Tibial artery (tissue), 4 donors: ENCODE results near the gene LRRFIP1.

Experiments
- DNase-seq, 2 donors: peaks; one replicate each; pipeline ENCODE4 v3.0.0-alpha.2; 2019
- H3K27ac ChIP-seq, 2 donors: fragments of 200-600 bp; sonication (generic) in 1 of 2; 1 replicate in 1 of 2; 2 replicates in 1 of 2; pipeline ENCODE4 v1.5.1; 2018 to 2019; ENCODE audit warnings: mild to moderate bottlenecking in 1 of 2
- H3K27me3 ChIP-seq, 2 donors: fragments of 200-600 bp; sonication (generic) in 1 of 2; one replicate each; pipeline versions ENCODE4 v1.5.1 to v1.6.0; 2016 to 2019
- H3K36me3 ChIP-seq, 3 donors: fragments of 200-600 bp; sonication (generic) in 2 of 3; one replicate each; pipeline ENCODE4 v1.5.1; 2016 to 2019; ENCODE audit warnings: mild to moderate bottlenecking in 2 of 3
- H3K4me1 ChIP-seq, 4 donors: fragments of 200-600 bp; sonication (generic) in 2 of 4; 1 replicate in 3 of 4; 2 replicates in 1 of 4; pipeline ENCODE4 v1.5.1; 2016 to 2019
- H3K4me3 ChIP-seq, 2 donors: fragments of 200-600 bp; sonication (generic) in 1 of 2; 1 replicate in 1 of 2; 2 replicates in 1 of 2; pipeline ENCODE4 v1.5.1; 2018 to 2019; ENCODE audit warnings: mild to moderate bottlenecking in 2 of 2
- H3K9me3 ChIP-seq, 3 donors: fragments of 200-600 bp; sonication (generic) in 1 of 3; one replicate each; pipeline ENCODE4 v1.5.1; 2016 to 2019
- intact Hi-C: fragments of 100-400 bp; cut with DNase I; formaldehyde crosslinking; loops from one replicate; pipeline ENCODE4 v1.15.0; 2023; ENCODE audit warnings: low total_unique reads
- TF ChIP-seq, protein P1 (sequence below), 2 experiments: fragments of 200-600 bp in 1 of 2; fragments of 450-650 bp in 1 of 2; IDR thresholded peaks; one replicate each; pipeline ENCODE4 v1.5.1; 2017 to 2019; ENCODE audit warnings: antibody characterized with exemption in 2 of 2, mild to moderate bottlenecking in 1 of 2, moderate library complexity in 1 of 2

LRRFIP1 gene

GRCh38 chr2:237708491-237708890, 81.1 kb downstream of the LRRFIP1 start:
- TF ChIP-seq, protein P1, sequence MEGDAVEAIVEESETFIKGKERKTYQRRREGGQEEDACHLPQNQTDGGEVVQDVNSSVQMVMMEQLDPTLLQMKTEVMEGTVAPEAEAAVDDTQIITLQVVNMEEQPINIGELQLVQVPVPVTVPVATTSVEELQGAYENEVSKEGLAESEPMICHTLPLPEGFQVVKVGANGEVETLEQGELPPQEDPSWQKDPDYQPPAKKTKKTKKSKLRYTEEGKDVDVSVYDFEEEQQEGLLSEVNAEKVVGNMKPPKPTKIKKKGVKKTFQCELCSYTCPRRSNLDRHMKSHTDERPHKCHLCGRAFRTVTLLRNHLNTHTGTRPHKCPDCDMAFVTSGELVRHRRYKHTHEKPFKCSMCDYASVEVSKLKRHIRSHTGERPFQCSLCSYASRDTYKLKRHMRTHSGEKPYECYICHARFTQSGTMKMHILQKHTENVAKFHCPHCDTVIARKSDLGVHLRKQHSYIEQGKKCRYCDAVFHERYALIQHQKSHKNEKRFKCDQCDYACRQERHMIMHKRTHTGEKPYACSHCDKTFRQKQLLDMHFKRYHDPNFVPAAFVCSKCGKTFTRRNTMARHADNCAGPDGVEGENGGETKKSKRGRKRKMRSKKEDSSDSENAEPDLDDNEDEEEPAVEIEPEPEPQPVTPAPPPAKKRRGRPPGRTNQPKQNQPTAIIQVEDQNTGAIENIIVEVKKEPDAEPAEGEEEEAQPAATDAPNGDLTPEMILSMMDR (IDR thresholded peaks at IDR 0.05): no peak
- Histone ChIP-seq H3K27me3 (no peaks in the 10 kb centered on the region), H3K9me3 (no peaks in the 10 kb centered on the region), H3K4me1 (peaks cover 0 to 71% (median 47%) of the 10 kb centered on the region in 4 donors), H3K27ac (peak overlapping the region; percentile 97 to 99), H3K36me3 (peaks cover 27 to 33% (median 27%) of the 10 kb centered on the region in 3 donors), H3K4me3 (no peak overlapping the region)
- DNase-seq: peak in 1 of 2 donors; percentile 62
- intact Hi-C loops: loop anchor here (10.0 kb wide), 1 partner anchor 186 kb away; no protein-coding TSS in a partner anchor

GRCh38 chr2:237708961-237709360, 81.6 kb downstream of the LRRFIP1 start:
- intact Hi-C loops: loop anchor here (10.0 kb wide), 1 partner anchor 186 kb away; no protein-coding TSS in a partner anchor
- peaks cover 0 to 68% (median 43%) of the 10 kb centered on the region in 4 donors for H3K4me1 ChIP-seq
- no peak overlapping the region for H3K4me3 ChIP-seq
- peaks cover 27 to 33% (median 27%) of the 10 kb centered on the region in 3 donors for H3K36me3 ChIP-seq
- TF ChIP-seq, protein P1 (IDR thresholded peaks at IDR 0.05): no peak
- no peaks in the 10 kb centered on the region for H3K9me3 ChIP-seq
- H3K27ac ChIP-seq: peak overlapping the region; percentile 97 to 99
- H3K27me3 ChIP-seq: no peaks in the 10 kb centered on the region
- no peak for DNase-seq

DNA sequence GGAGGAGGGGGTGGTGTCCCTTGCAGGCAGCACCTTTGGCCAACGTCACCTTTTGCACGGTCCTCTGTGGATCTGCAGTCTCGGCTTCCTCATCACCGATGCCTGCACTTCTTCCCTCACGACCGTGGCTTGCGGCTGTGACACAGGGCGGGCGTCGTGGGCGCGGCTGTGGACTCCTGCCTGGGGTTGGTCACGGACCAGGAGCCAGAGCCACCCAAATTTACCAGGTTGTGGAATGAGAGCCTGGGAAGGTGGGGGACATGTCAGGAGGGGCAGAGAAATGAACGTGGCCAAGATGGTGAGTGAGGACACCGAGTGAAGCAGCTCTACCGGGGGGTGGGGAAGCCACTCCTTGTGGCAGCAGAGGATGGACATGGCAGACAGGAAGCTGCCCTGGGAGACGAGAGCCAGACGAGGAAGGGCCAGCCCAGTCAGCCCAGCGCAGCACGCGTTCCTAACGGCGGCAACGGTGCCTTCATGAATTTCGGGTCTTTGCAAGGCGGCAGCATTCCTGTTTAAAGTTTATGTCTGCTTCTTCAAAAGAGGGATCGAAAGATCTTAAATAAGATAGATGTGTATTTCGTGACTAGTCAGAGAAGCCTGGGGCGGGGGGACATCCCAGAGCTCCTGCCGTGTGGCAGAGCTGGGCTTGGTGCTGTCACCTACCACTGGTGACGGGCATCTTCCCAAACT, 84.2 kb downstream of the LRRFIP1 start:
- peak overlapping the region in 1 of 2 donors; percentile 20 for H3K27ac ChIP-seq
- no peaks in the 10 kb centered on the region for H3K27me3 ChIP-seq
- DNase-seq: no peak
- H3K4me1 ChIP-seq: peaks cover 0 to 68% (median 31%) of the 10 kb centered on the region in 4 donors
- intact Hi-C loops: no loop called here
- H3K36me3 ChIP-seq: peaks cover 27 to 33% (median 27%) of the 10 kb centered on the region in 3 donors
- TF ChIP-seq, protein P1 (IDR thresholded peaks at IDR 0.05): no peak
- H3K4me3 ChIP-seq: no peak overlapping the region
- no peaks in the 10 kb centered on the region for H3K9me3 ChIP-seq

GRCh38 chr2:237712477-237713377, 85.3 kb downstream of the LRRFIP1 start:
- TF ChIP-seq, protein P1 (IDR thresholded peaks at IDR 0.05): no peak

GRCh38 chr2:237714690-237715458, 87.5 kb downstream of the LRRFIP1 start:
- Histone ChIP-seq H3K27me3 (no peaks in the 10 kb centered on the region), H3K4me3 (peak overlapping the region; percentile 24 to 40), H3K36me3 (peaks cover 16 to 27% (median 19%) of the 10 kb centered on the region in 3 donors), H3K27ac (peak overlapping the region; percentile 67 to 71), H3K9me3 (no peaks in the 10 kb centered on the region), H3K4me1 (peaks cover 0 to 74% (median 23%) of the 10 kb centered on the region in 4 donors)
- TF ChIP-seq, protein P1 (IDR thresholded peaks at IDR 0.05): no peak
- intact Hi-C loops: no loop called here
- DNase-seq: peak in 1 of 2 donors; percentile 75

More at GRCh38 chr2:237712477-237713377, 85.3 kb downstream of the LRRFIP1 start:
- Histone ChIP-seq H3K4me3 (no peak overlapping the region), H3K4me1 (peaks cover 0 to 67% (median 27%) of the 10 kb centered on the region in 4 donors), H3K27me3 (no peaks in the 10 kb centered on the region), H3K27ac (peak overlapping the region in 1 of 2 donors; percentile 20), H3K9me3 (no peaks in the 10 kb centered on the region), H3K36me3 (peaks cover 27 to 35% (median 27%) of the 10 kb centered on the region in 3 donors)
- DNase-seq: no peak
- intact Hi-C loops: no loop called here
